HTERT RPE-1 (cell line): ENCODE data around the gene CNTN4.
"Not testable (repeated sequence)": the region's sequence is repeated elsewhere in the genome, so short reads cannot be mapped to it uniquely, and the experiment has no call there.

Experiments
- in situ Hi-C: fragments of 300-500 bp; cut with MboI; formaldehyde crosslinking; loops from 4 replicates; pipeline ENCODE4 v1.14.3; 2020; ENCODE audit warnings: low sequenced_read_pairs

Gene CNTN4

GRCh38 chr3:2883283-2883682 is 784.6 kb downstream of the CNTN4 start:
- in situ Hi-C loops = no loop called here

- in situ Hi-C loops = no loop called here
These were observed 789.9 kb downstream of the CNTN4 start for GRCh38 chr3:2888592-2888991.

- in situ Hi-C loops = no loop called here
These were observed 791.1 kb downstream of the CNTN4 start for GRCh38 chr3:2889736-2890135.

- in situ Hi-C loops = no loop called here
These were observed 797.8 kb downstream of the CNTN4 start for GRCh38 chr3:2896308-2896939.

- in situ Hi-C loops = no loop called here
These were observed 799.2 kb downstream of the CNTN4 start for GRCh38 chr3:2897821-2898220.

- in situ Hi-C loops = no loop called here
These were observed 800.1 kb downstream of the CNTN4 start for GRCh38 chr3:2898591-2899353.

GRCh38 chr3:2904054-2904453 is 805.4 kb downstream of the CNTN4 start:
- in situ Hi-C loops = no loop called here

- in situ Hi-C loops = no loop called here
These were observed 810.2 kb downstream of the CNTN4 start for GRCh38 chr3:2908693-2909351.

- in situ Hi-C loops = no loop called here
These were observed 812.3 kb downstream of the CNTN4 start for GRCh38 chr3:2910997-2911396.

- in situ Hi-C loops = no loop called here
These were observed 817.2 kb downstream of the CNTN4 start for GRCh38 chr3:2915826-2916225.

GRCh38 chr3:2916640-2917039 is 818.0 kb downstream of the CNTN4 start:
- in situ Hi-C loops = not testable (repeated sequence)

- in situ Hi-C loops = no loop called here
These were observed 821.4 kb downstream of the CNTN4 start for GRCh38 chr3:2920103-2920502.

- in situ Hi-C loops = no loop called here
These were observed 822.8 kb downstream of the CNTN4 start for GRCh38 chr3:2921452-2921851.

- in situ Hi-C loops = no loop called here
These were observed 823.2 kb downstream of the CNTN4 start for GRCh38 chr3:2921903-2922302.

- in situ Hi-C loops = no loop called here
These were observed 824.7 kb downstream of the CNTN4 start for GRCh38 chr3:2923390-2923789.

- in situ Hi-C loops = no loop called here
These were observed 828.6 kb downstream of the CNTN4 start for GRCh38 chr3:2927259-2927658.

- in situ Hi-C loops = no loop called here
These were observed 830.9 kb downstream of the CNTN4 start for GRCh38 chr3:2929574-2929973.

GRCh38 chr3:2931265-2931664 is 832.6 kb downstream of the CNTN4 start:
- in situ Hi-C loops = no loop called here

- in situ Hi-C loops = no loop called here
These were observed 835.9 kb downstream of the CNTN4 start for GRCh38 chr3:2934541-2934940.

GRCh38 chr3:2937055-2937454 is 838.4 kb downstream of the CNTN4 start:
- in situ Hi-C loops = no loop called here

- in situ Hi-C loops = no loop called here
These were observed 838.9 kb downstream of the CNTN4 start for GRCh38 chr3:2937592-2937991.

GRCh38 chr3:2938711-2939110 is 840.0 kb downstream of the CNTN4 start:
- in situ Hi-C loops = no loop called here
